ENCODE measurements around the gene SLC15A1. TPM values are rescaled to one million over a fixed set of nuclear protein-coding genes. Genes with fewer than 3 reads are reported as not detected.

SLC15A1 gene
- total RNA-seq = under 1 TPM in 1 of 4 donors, not detected in 3; 0.57 TPM

- Histone ChIP-seq H3K27me3 (peaks cover 52% of the 10 kb centered on the region), H3K4me3 (peak within 1 kb of the TSS in 1 of 2 donors; percentile 47), H3K36me3 (no peaks in the 10 kb centered on the region), H3K9me3 (peaks cover 0 to 15% (median 0%) of the 10 kb centered on the region in 3 donors), H3K4me1 (peaks cover 0 to 15% (median 7%) of the 10 kb centered on the region in 3 donors), H3K27ac (no peak within 1 kb of the TSS)
- TF ChIP-seq POLR2A (IDR thresholded peaks at IDR 0.05) = no peak
- no peak for TF ChIP-seq POLR2AphosphoS5 (IDR thresholded peaks at IDR 0.05)
- TF ChIP-seq EP300 (IDR thresholded peaks at IDR 0.05) = no peak
- 50 to 70% methylated on average over 4 of the region's 59 CpGs for WGBS, 2 donors (ENCODE audit: low coverage in 1 of 2)
- peak; percentile 20 for ATAC-seq
Measured at GRCh38 chr13:98752467-98753290, at the start of gene SLC15A1. Gene SLC15A1, minus strand, starts transcription at chr13:98752672. Its CDS starts 74 bp downstream, at chr13:98752598.

- TF ChIP-seq POLR2A (IDR thresholded peaks at IDR 0.05) (no peak), EP300 (IDR thresholded peaks at IDR 0.05) (no peak), CTCF (IDR thresholded peaks at IDR 0.05) (no peak)
- peak; percentile 42 for ATAC-seq
- Histone ChIP-seq H3K4me1 (peaks cover 0 to 8% (median 0%) of the 10 kb centered on the region in 3 donors), H3K36me3 (peaks cover 0 to 91% of the 10 kb centered on the region in 2 donors), H3K9me3 (no peaks in the 10 kb centered on the region), H3K27ac (peak overlapping the region in 2 of 4 donors; percentile 27 to 41), H3K27me3 (no peaks in the 10 kb centered on the region), H3K4me3 (no peak overlapping the region)
- 35 to 53% methylated on average over 5 to 6 of the region's 10 CpGs for WGBS, 2 donors (ENCODE audit: low coverage in 1 of 2)
Measured at GRCh38 chr13:98801626-98802418, 49.4 kb upstream of the SLC15A1 start.

DNA sequence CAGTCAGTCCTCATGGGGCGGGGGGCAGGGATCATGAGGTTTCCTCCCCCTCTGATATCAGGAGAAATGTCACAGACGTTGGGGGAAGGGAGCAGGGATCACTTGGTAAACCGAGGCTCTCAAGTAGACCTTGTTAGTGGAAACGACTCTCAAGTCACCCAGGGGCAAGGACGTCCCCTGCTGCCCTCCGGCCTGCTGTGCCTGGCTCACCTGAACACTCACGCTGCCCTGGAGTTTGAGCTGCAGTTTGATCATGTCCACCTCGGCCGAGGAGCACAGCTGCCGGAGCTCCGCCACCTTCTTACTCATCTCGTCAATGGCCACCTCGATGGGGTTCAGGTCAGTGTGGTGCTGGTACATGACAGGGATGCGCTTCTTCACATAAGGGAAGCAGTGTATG is 47.6 kb upstream of the SLC15A1 start:
- no peak for TF ChIP-seq POLR2A (IDR thresholded peaks at IDR 0.05)
- TF ChIP-seq EP300 (IDR thresholded peaks at IDR 0.05) = no peak
- no peak for TF ChIP-seq CTCF (IDR thresholded peaks at IDR 0.05)
- no peak for TF ChIP-seq POLR2AphosphoS5 (IDR thresholded peaks at IDR 0.05)
- Histone ChIP-seq H3K36me3 (peaks cover 0 to 91% of the 10 kb centered on the region in 2 donors), H3K4me1 (peaks cover 0 to 8% (median 0%) of the 10 kb centered on the region in 3 donors), H3K27me3 (no peaks in the 10 kb centered on the region), H3K9me3 (no peaks in the 10 kb centered on the region), H3K4me3 (no peak overlapping the region), H3K27ac (no peak overlapping the region)
- 100% methylated on average over 1 of the region's 14 CpGs; no CpG with 5 or more reads in 1 of the 2 donors for whole genome bisulfite sequencing, 2 donors (ENCODE audit: low coverage in 1 of 2)
- no peak for ATAC-seq

GRCh38 chr13:98798849-98799645 is 46.6 kb upstream of the SLC15A1 start:
- Histone ChIP-seq H3K36me3 (peaks cover 0 to 91% of the 10 kb centered on the region in 2 donors), H3K9me3 (no peaks in the 10 kb centered on the region), H3K27me3 (no peaks in the 10 kb centered on the region), H3K4me3 (no peak overlapping the region), H3K4me1 (peaks cover 0 to 8% (median 0%) of the 10 kb centered on the region in 3 donors), H3K27ac (no peak overlapping the region)
- no peak for ATAC-seq
- TF ChIP-seq EP300 (IDR thresholded peaks at IDR 0.05) (no peak), POLR2A (IDR thresholded peaks at IDR 0.05) (no peak), POLR2AphosphoS5 (IDR thresholded peaks at IDR 0.05) (no peak), CTCF (IDR thresholded peaks at IDR 0.05) (no peak)
- WGBS, 2 donors (ENCODE audit: low coverage in 1 of 2) = 65 to 72% methylated on average over 5 of the region's 5 CpGs

Measured in gastroesophageal sphincter (tissue), 4 donors.